H9 (cell line): ENCODE results near the gene PRTG. TPM values are rescaled to one million over a fixed set of nuclear protein-coding genes. Genes with fewer than 3 reads are reported as not detected.

Source experiments
- DNase-seq: peaks from one replicate; pipeline ENCODE4 v3.0.0-alpha.2; 2017
- H2AFZ ChIP-seq: one replicate; pipeline ENCODE4 v1.6.1; 2013; ENCODE audit warnings: mild to moderate bottlenecking, low read length, control low read depth, moderate library complexity
- H2AK5ac ChIP-seq: 2 replicates; pipeline ENCODE4 v1.6.1; 2013; ENCODE audit warnings: low read length, control low read depth, mixed read lengths; ENCODE audit not compliant: insufficient read length
- H2BK120ac ChIP-seq: one replicate; pipeline ENCODE4 v1.6.1; 2013; ENCODE audit warnings: low read depth, mild to moderate bottlenecking, low read length, control low read depth, inconsistent platforms; ENCODE audit not compliant: poor library complexity, severe bottlenecking
- H2BK12ac ChIP-seq: 2 replicates; pipeline ENCODE4 v1.6.1; 2013; ENCODE audit warnings: low read length, control low read depth, mixed read lengths, low read depth; ENCODE audit not compliant: insufficient read length
- H2BK15ac ChIP-seq: 2 replicates; pipeline ENCODE4 v1.6.1; 2013; ENCODE audit warnings: low read depth, low read length, control low read depth
- H2BK20ac ChIP-seq: one replicate; pipeline ENCODE4 v1.6.1; 2013; ENCODE audit warnings: low read depth, mild to moderate bottlenecking, low read length, control low read depth, inconsistent platforms; ENCODE audit not compliant: poor library complexity, severe bottlenecking
- H2BK5ac ChIP-seq: 2 replicates; pipeline ENCODE4 v1.6.1; 2013; ENCODE audit warnings: low read length, control low read depth, mixed read lengths; ENCODE audit not compliant: insufficient read length
- H3K14ac ChIP-seq: 2 replicates; pipeline ENCODE4 v1.6.1; 2013; ENCODE audit warnings: low read length, control low read depth; ENCODE audit not compliant: insufficient read depth
- H3K18ac ChIP-seq: 2 replicates; pipeline ENCODE4 v1.6.1; 2013; ENCODE audit warnings: low read depth, mild to moderate bottlenecking, mixed read lengths, low read length, control low read depth; ENCODE audit not compliant: insufficient read length
- H3K23ac ChIP-seq: 2 replicates; pipeline ENCODE4 v1.6.1; 2013; ENCODE audit warnings: low read length, control low read depth, mixed read lengths, low read depth; ENCODE audit not compliant: insufficient read length
- H3K23me2 ChIP-seq: 2 replicates; pipeline ENCODE4 v1.6.1; 2013; ENCODE audit warnings: low read depth, mild to moderate bottlenecking, mixed read lengths, low read length, control low read depth; ENCODE audit not compliant: insufficient read length, poor library complexity, severe bottlenecking
- H3K27ac ChIP-seq: 2 replicates; pipeline ENCODE4 v1.5.1; 2013; ENCODE audit warnings: low read length, control low read depth, mixed read lengths, low read depth; ENCODE audit not compliant: insufficient read length
- H3K27me3 ChIP-seq: 2 replicates; pipeline ENCODE4 v1.6.1; 2013; ENCODE audit warnings: low read length, control low read depth, inconsistent platforms; ENCODE audit not compliant: insufficient read depth
- H3K4ac ChIP-seq: 2 replicates; pipeline ENCODE4 v1.6.1; 2013; ENCODE audit warnings: low read depth, mild to moderate bottlenecking, control low read depth, inconsistent platforms, low read length, moderate library complexity
- H3K4me1 ChIP-seq: 2 replicates; pipeline ENCODE4 v1.6.1; 2013; ENCODE audit warnings: low read length, control low read depth, inconsistent platforms; ENCODE audit not compliant: insufficient read depth
- H3K4me2 ChIP-seq: 2 replicates; pipeline ENCODE4 v1.6.1; 2013; ENCODE audit warnings: low read length, control low read depth, mixed read lengths; ENCODE audit not compliant: insufficient read length, insufficient read depth
- H3K56ac ChIP-seq: 2 replicates; pipeline ENCODE4 v1.6.1; 2013; ENCODE audit warnings: low read depth, mild to moderate bottlenecking, mixed read lengths, low read length, control low read depth; ENCODE audit not compliant: insufficient read length
- H3K79me1 ChIP-seq: 2 replicates; pipeline ENCODE4 v1.6.1; 2013; ENCODE audit warnings: low read depth, mild to moderate bottlenecking, moderate library complexity, low read length, control low read depth, inconsistent platforms; ENCODE audit not compliant: insufficient read depth, poor library complexity, severe bottlenecking
- H3K79me2 ChIP-seq: 2 replicates; pipeline ENCODE4 v1.6.1; 2013; ENCODE audit warnings: low read length, control low read depth, inconsistent platforms; ENCODE audit not compliant: insufficient read depth
- H3K9ac ChIP-seq: 2 replicates; pipeline ENCODE4 v1.6.1; 2013; ENCODE audit warnings: low read length, control low read depth, mixed read lengths; ENCODE audit not compliant: insufficient read length; ENCODE audit errors: extremely low read depth
- H3K9me3 ChIP-seq: one replicate; pipeline ENCODE4 v1.6.1; 2013; ENCODE audit warnings: low read depth, low read length, inconsistent platforms; ENCODE audit not compliant: control insufficient read depth
- H3T11ph ChIP-seq: one replicate; pipeline ENCODE4 v1.6.1; 2013; ENCODE audit warnings: mild to moderate bottlenecking, low read length, control low read depth, inconsistent platforms
- H4K20me1 ChIP-seq: one replicate; pipeline ENCODE4 v1.6.1; 2013; ENCODE audit not compliant: control insufficient read depth, insufficient read length, insufficient read depth
- H4K5ac ChIP-seq: 2 replicates; pipeline ENCODE4 v1.6.1; 2013; ENCODE audit warnings: low read depth, mild to moderate bottlenecking, mixed read lengths, low read length, control low read depth; ENCODE audit not compliant: insufficient read length
- H4K8ac ChIP-seq: replicated peaks from 2 replicates; pipeline ENCODE4 v1.6.1; 2013; ENCODE audit warnings: low read length, control low read depth, mixed read lengths, low read depth; ENCODE audit not compliant: insufficient read length
- H4K91ac ChIP-seq: 2 replicates; pipeline ENCODE4 v1.6.1; 2013; ENCODE audit warnings: low read depth, mild to moderate bottlenecking, moderate library complexity, mixed read lengths, low read length, control low read depth; ENCODE audit not compliant: insufficient read length
- H3K27ac Mint-ChIP-seq, 3 experiments: 2 replicates in 2 of 3; 3 replicates in 1 of 3; pipeline ENCODE4 v1.8.0; 2020 to 2021; ENCODE audit warnings: mixed read lengths in 3 of 3, mild to moderate bottlenecking in 1 of 3, moderate library complexity in 1 of 3
- H3K27me3 Mint-ChIP-seq: 2 replicates; pipeline ENCODE4 v1.8.0; 2021; ENCODE audit warnings: low read depth, mild to moderate bottlenecking, moderate library complexity, mixed read lengths
- H3K36me3 Mint-ChIP-seq, 3 experiments: 2 replicates in 2 of 3; 3 replicates in 1 of 3; pipeline ENCODE4 v1.8.0; 2020 to 2021; ENCODE audit warnings: low read depth in 3 of 3, mixed read lengths in 3 of 3; ENCODE audit not compliant: insufficient read depth in 1 of 3
- H3K4me1 Mint-ChIP-seq, 2 experiments: 2 replicates each; pipeline ENCODE4 v1.8.0; 2020; ENCODE audit warnings: mixed read lengths in 2 of 2
- H3K4me3 Mint-ChIP-seq, 2 experiments: 2 replicates in 1 of 2; 3 replicates in 1 of 2; pipeline ENCODE4 v1.8.0; 2020 to 2021; ENCODE audit warnings: mild to moderate bottlenecking in 2 of 2, mixed read lengths in 2 of 2, moderate library complexity in 1 of 2
- H3K9me3 Mint-ChIP-seq, 2 experiments: 2 replicates in 1 of 2; 3 replicates in 1 of 2; pipeline ENCODE4 v1.8.0; 2020; ENCODE audit warnings: mild to moderate bottlenecking in 2 of 2, mixed read lengths in 2 of 2, moderate library complexity in 1 of 2
- CTCF ChIP-seq: fragments of 200-600 bp; sonication (generic); conservative IDR thresholded peaks from 3 replicates; pipeline ENCODE4 v1.8.0; 2021; ENCODE audit warnings: antibody characterized with exemption, mild to moderate bottlenecking
- WGBS: extraction: QIAGEN DNeasy Blood & Tissue Kit; methylation state at CpG from one replicate; pipeline ENCODE4 v1.1.7; 2013; ENCODE audit warnings: missing lambda C conversion rate, low lambda C conversion rate, mixed read lengths; ENCODE audit not compliant: insufficient read length; ENCODE audit errors: extremely low coverage; 5-methylcytosine and 5-hydroxymethylcytosine counted together
- total RNA-seq: library from RNA; stranded (reverse); gene quantifications from 2 replicates; pipeline ENCODE4 v1.2.1, GENCODE V29; 2021

The PRTG gene
- total RNA-seq, 1 experiment from 2014 or later, result 5.7 TPM

GRCh38 chr15:55630858-55631257 is 112.1 kb downstream of the PRTG start:
- Histone ChIP-seq H4K91ac (no peak overlapping the region), H3K27ac (no peak overlapping the region), H3K18ac (no peak overlapping the region), H2AK5ac (no peak overlapping the region), H3K4me2 (no peak overlapping the region), H3T11ph (no peak overlapping the region), H3K9me3 (no peaks in the 10 kb centered on the region), H3K23ac (no peak overlapping the region), H2AFZ (no peak overlapping the region), H2BK120ac (no peak overlapping the region), H3K9ac (no peak overlapping the region), H4K20me1 (no peaks in the 10 kb centered on the region), H4K8ac (no peak overlapping the region), H2BK20ac (no peak overlapping the region), H3K4ac (no peak overlapping the region), H2BK12ac (no peak overlapping the region), H3K79me1 (no peaks in the 10 kb centered on the region), H3K56ac (no peak overlapping the region), H3K27me3 (no peaks in the 10 kb centered on the region), H3K4me1 (no peaks in the 10 kb centered on the region), H4K5ac (no peak overlapping the region), H3K23me2 (no peaks in the 10 kb centered on the region), H2BK15ac (no peak overlapping the region), H3K79me2 (no peaks in the 10 kb centered on the region), H3K14ac (no peak overlapping the region), H2BK5ac (no peak overlapping the region)
- no peak overlapping the region for H3K27ac Mint-ChIP-seq
- TF ChIP-seq CTCF, result no peak
- H3K9me3 Mint-ChIP-seq, result no peaks in the 10 kb centered on the region
- H3K36me3 Mint-ChIP-seq, result no peaks in the 10 kb centered on the region
- H3K4me1 Mint-ChIP-seq, result peaks cover 0 to 5% of the 10 kb centered on the region in 2 experiments; a peak in 1 of 4 replicates
- H3K4me3 Mint-ChIP-seq, result no peak overlapping the region
- no peak for DNase-seq
- no CpG with 5 or more reads among the region's 3 CpGs for WGBS
- peaks cover 2% of the 10 kb centered on the region; the same call in 1 of the 2 replicates for H3K27me3 Mint-ChIP-seq
